ENCODE data around the gene TOP1.

DNA sequence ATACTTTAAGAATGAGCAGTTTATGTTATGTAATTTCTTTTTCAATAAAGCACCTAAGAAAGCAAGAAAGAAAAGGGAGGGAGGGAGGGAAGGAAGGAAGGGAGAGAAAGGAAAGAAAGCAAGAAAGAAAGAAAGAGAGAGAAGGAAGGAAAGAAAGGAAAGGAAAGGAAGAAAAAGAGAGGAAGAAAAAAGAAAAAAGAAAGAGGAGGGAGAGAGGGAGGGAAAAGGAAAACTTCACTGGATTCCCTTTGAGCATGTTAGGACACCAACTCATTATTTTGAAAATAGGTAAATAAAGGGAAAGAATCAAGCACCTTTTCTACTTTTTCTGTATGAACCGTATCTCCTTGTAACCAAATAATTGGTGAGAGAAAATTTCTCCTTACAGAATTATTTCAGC is 32.3 kb upstream of the TOP1 start:
- no peak for TF ChIP-seq CTBP1 (IDR thresholded peaks at IDR 0.05; ENCODE audit: borderline replicate concordance)
- TF ChIP-seq SUZ12 (IDR thresholded peaks at IDR 0.05) = no peak
- TF ChIP-seq SP1 (IDR thresholded peaks at IDR 0.05) = no peak
- TF ChIP-seq FOXM1 (IDR thresholded peaks at IDR 0.05; ENCODE audit: borderline replicate concordance) = no peak
- TF ChIP-seq FOXK2 (IDR thresholded peaks at IDR 0.05) = no peak
